Effector CD4-positive, alpha-beta T cell (primary cell): Measurements from ENCODE around the gene FSTL4.

Experiments used
- DNase-seq: peaks from one replicate; pipeline ENCODE4 v3.0.0-alpha.2; 2020

Gene FSTL4

GRCh38 chr5:133382661-133383579, 229.4 kb downstream of the FSTL4 start:
- no peak for DNase-seq

- no peak for DNase-seq
These were observed 230.6 kb downstream of the FSTL4 start for GRCh38 chr5:133381571-133382365.

GRCh38 chr5:133381041-133381440, 231.3 kb downstream of the FSTL4 start:
- DNase-seq: no peak

- no peak for DNase-seq
These were observed 234.6 kb downstream of the FSTL4 start for GRCh38 chr5:133377736-133378135.

- no peak for DNase-seq
These were observed 235.4 kb downstream of the FSTL4 start for GRCh38 chr5:133376986-133377385.

- DNase-seq: no peak
These were observed 239.0 kb downstream of the FSTL4 start for GRCh38 chr5:133373121-133373870.

GRCh38 chr5:133372293-133372937, 239.9 kb downstream of the FSTL4 start:
- DNase-seq: no peak

- no peak for DNase-seq
These were observed 240.8 kb downstream of the FSTL4 start for GRCh38 chr5:133371371-133372155.

- no peak for DNase-seq
These were observed 241.4 kb downstream of the FSTL4 start for GRCh38 chr5:133370904-133371303.

GRCh38 chr5:133370036-133370831, 242.1 kb downstream of the FSTL4 start:
- DNase-seq: no peak

GRCh38 chr5:133368916-133369783, 243.2 kb downstream of the FSTL4 start:
- no peak for DNase-seq

- no peak for DNase-seq
These were observed 244.4 kb downstream of the FSTL4 start for GRCh38 chr5:133367984-133368383.

GRCh38 chr5:133367071-133367786, 245.1 kb downstream of the FSTL4 start:
- DNase-seq: no peak

GRCh38 chr5:133366438-133366837, 245.9 kb downstream of the FSTL4 start:
- no peak for DNase-seq

- no peak for DNase-seq
These were observed 246.6 kb downstream of the FSTL4 start for GRCh38 chr5:133365738-133366137.

GRCh38 chr5:133364936-133365707, 247.2 kb downstream of the FSTL4 start:
- DNase-seq: no peak

GRCh38 chr5:133363807-133364587, 248.3 kb downstream of the FSTL4 start:
- DNase-seq: no peak
